Measurements from ENCODE around the gene ACP1. TPM values are rescaled to one million over a fixed set of nuclear protein-coding genes. Genes with fewer than 3 reads are reported as not detected.

ACP1 gene
- total and polyA plus RNA-seq, 10 donors: 58.1 to 103 (median 72.9) TPM

GRCh38 chr2:305366-305765, 40.6 kb downstream of the ACP1 start:
- H3K36me3 ChIP-seq: no peaks in the 10 kb centered on the region
- 81 to 92% (median 91%) methylated on average over 9 of the region's 9 CpGs for WGBS, 5 donors
- no peak for TF ChIP-seq POLR2A (IDR thresholded peaks at IDR 0.05)
- TF ChIP-seq CTCF (IDR thresholded peaks at IDR 0.05 in 8 of 11, conservative IDR thresholded peaks at IDR 0.05 in 3 of 11): no peak
- no peak for TF ChIP-seq POLR2AphosphoS5 (IDR thresholded peaks at IDR 0.05)
- no peak overlapping the region for H3K4me3 ChIP-seq
- intact Hi-C loops (cut with DNase I; ENCODE audit: low total_unique reads): no loop called here
- H3K9me3 ChIP-seq: peaks cover 0 to 16% (median 8%) of the 10 kb centered on the region in 8 donors
- no peaks in the 10 kb centered on the region for H3K27me3 ChIP-seq (replicated peaks in 1 of 7)
- no peak overlapping the region for H3K27ac ChIP-seq
- no peaks in the 10 kb centered on the region for H3K4me1 ChIP-seq
- no peak for DNase-seq

GRCh38 chr2:309148-309953, 44.6 kb downstream of the ACP1 start:
- H3K9me3 ChIP-seq: no peaks in the 10 kb centered on the region
- no peak overlapping the region for H3K27ac ChIP-seq
- no peak for TF ChIP-seq CTCF (IDR thresholded peaks at IDR 0.05 in 8 of 11, conservative IDR thresholded peaks at IDR 0.05 in 3 of 11)
- no peak for TF ChIP-seq POLR2A (IDR thresholded peaks at IDR 0.05)
- TF ChIP-seq POLR2AphosphoS5 (IDR thresholded peaks at IDR 0.05): no peak
- no peaks in the 10 kb centered on the region for H3K4me1 ChIP-seq
- whole genome bisulfite sequencing, 5 donors: 55 to 69% (median 59%) methylated on average over 12 to 13 of the region's 13 CpGs
- intact Hi-C loops (cut with DNase I; ENCODE audit: low total_unique reads): no loop called here
- peaks cover 0 to 5% (median 0%) of the 10 kb centered on the region in 7 donors for H3K27me3 ChIP-seq (replicated peaks in 1 of 7)
- H3K4me3 ChIP-seq: no peak overlapping the region
- DNase-seq: no peak
- no peaks in the 10 kb centered on the region for H3K36me3 ChIP-seq

- H3K4me3 ChIP-seq: no peak overlapping the region
- WGBS, 5 donors: 75 to 83% (median 80%) methylated on average over 10 of the region's 10 CpGs
- DNase-seq: no peak
- H3K27ac ChIP-seq: no peak overlapping the region
- H3K27me3 ChIP-seq (replicated peaks in 1 of 7): peaks cover 0 to 10% (median 0%) of the 10 kb centered on the region in 7 donors
- no peaks in the 10 kb centered on the region for H3K36me3 ChIP-seq
- TF ChIP-seq POLR2AphosphoS5 (IDR thresholded peaks at IDR 0.05) (no peak), CTCF (IDR thresholded peaks at IDR 0.05 in 8 of 11, conservative IDR thresholded peaks at IDR 0.05 in 3 of 11) (no peak), POLR2A (IDR thresholded peaks at IDR 0.05) (no peak)
- H3K9me3 ChIP-seq: no peaks in the 10 kb centered on the region
- H3K4me1 ChIP-seq: no peaks in the 10 kb centered on the region
- intact Hi-C loops (cut with DNase I; ENCODE audit: low total_unique reads): no loop called here
These were observed 45.3 kb downstream of the ACP1 start for GRCh38 chr2:309954-310510.

GRCh38 chr2:310994-311393, 46.2 kb downstream of the ACP1 start:
- no peak for DNase-seq
- H3K4me3 ChIP-seq: no peak overlapping the region
- 75 to 83% (median 80%) methylated on average over 5 of the region's 5 CpGs for WGBS, 5 donors
- no peaks in the 10 kb centered on the region for H3K9me3 ChIP-seq
- no peak for TF ChIP-seq POLR2AphosphoS5 (IDR thresholded peaks at IDR 0.05)
- intact Hi-C loops (cut with DNase I; ENCODE audit: low total_unique reads): no loop called here
- H3K36me3 ChIP-seq: no peaks in the 10 kb centered on the region
- H3K4me1 ChIP-seq: no peaks in the 10 kb centered on the region
- H3K27ac ChIP-seq: no peak overlapping the region
- H3K27me3 ChIP-seq (replicated peaks in 1 of 7): peaks cover 0 to 10% (median 0%) of the 10 kb centered on the region in 7 donors
